Endodermal cell (in vitro differentiated cells): ENCODE results near the gene OSBPL7. TPM values are rescaled to one million over a fixed set of nuclear protein-coding genes. Genes with fewer than 3 reads are reported as not detected.

Experiments used
- DNase-seq: peaks from one replicate; pipeline ENCODE4 v3.0.0-alpha.2; 2017
- H3K27ac ChIP-seq: 2 replicates; pipeline ENCODE4 v1.5.1; 2013; ENCODE audit warnings: mild to moderate bottlenecking, low read depth, low read length, moderate library complexity
- H3K27me3 ChIP-seq: 2 replicates; pipeline ENCODE4 v1.6.1; 2013; ENCODE audit warnings: mild to moderate bottlenecking, low read length, moderate library complexity; ENCODE audit not compliant: insufficient read depth, control insufficient read depth, poor library complexity, severe bottlenecking
- H3K36me3 ChIP-seq: 2 replicates; pipeline ENCODE4 v1.7.0; 2013; ENCODE audit warnings: mild to moderate bottlenecking, low read length, moderate library complexity; ENCODE audit not compliant: control insufficient read depth, insufficient read depth
- H3K4me1 ChIP-seq: one replicate; pipeline ENCODE4 v1.7.0; 2013; ENCODE audit warnings: low read length; ENCODE audit not compliant: control insufficient read depth, insufficient read depth
- H3K4me3 ChIP-seq: 2 replicates; pipeline ENCODE4 v1.5.1; 2013; ENCODE audit warnings: mild to moderate bottlenecking, low read length, moderate library complexity
- H3K9ac ChIP-seq: 2 replicates; pipeline ENCODE4 v1.6.1; 2013; ENCODE audit warnings: mild to moderate bottlenecking, low read length, moderate library complexity; ENCODE audit not compliant: poor library complexity, severe bottlenecking; ENCODE audit errors: extremely low read depth
- H3K9me3 ChIP-seq: 2 replicates; pipeline ENCODE4 v1.6.1; 2013; ENCODE audit warnings: mild to moderate bottlenecking, low read length, moderate library complexity; ENCODE audit not compliant: control insufficient read depth
- H3K27ac Mint-ChIP-seq: 2 replicates; pipeline ENCODE4 v1.8.0; 2020; ENCODE audit warnings: mixed read lengths
- H3K27me3 Mint-ChIP-seq: 2 replicates; pipeline ENCODE4 v1.8.0; 2021; ENCODE audit warnings: mild to moderate bottlenecking, mixed read lengths; ENCODE audit not compliant: insufficient read depth
- H3K36me3 Mint-ChIP-seq: 2 replicates; pipeline ENCODE4 v1.8.0; 2020; ENCODE audit warnings: low read depth, mixed read lengths
- H3K4me1 Mint-ChIP-seq: 2 replicates; pipeline ENCODE4 v1.8.0; 2020; ENCODE audit warnings: mixed read lengths
- H3K4me3 Mint-ChIP-seq: 2 replicates; pipeline ENCODE4 v1.8.0; 2020; ENCODE audit warnings: mild to moderate bottlenecking, moderate library complexity, mixed read lengths
- H3K9me3 Mint-ChIP-seq: 2 replicates; pipeline ENCODE4 v1.8.0; 2020; ENCODE audit warnings: mild to moderate bottlenecking, mixed read lengths
- whole genome bisulfite sequencing, 2 experiments: methylation state at CpG; one replicate each; pipeline versions ENCODE4 v1.1.5 to v1.1.7; 2013; ENCODE audit warnings: missing lambda C conversion rate in 2 of 2, mixed read lengths in 1 of 2; ENCODE audit not compliant: insufficient coverage in 1 of 2, insufficient read length in 1 of 2; 5-methylcytosine and 5-hydroxymethylcytosine counted together
- total RNA-seq, 2 donors: library from RNA; stranded (reverse); fragmentation: NEBNext Ultra II Directional in 1 of 2; extraction: Animal tissue kit (Norgen Biotek cat#: 25700) in 1 of 2; gene quantifications; 2 replicates in 1 of 2; 3 replicates in 1 of 2; pipeline ENCODE4 v1.2.1, GENCODE V29; 2021
- TF ChIP-seq, protein P1 (sequence below): fragments of 200-600 bp; sonication (generic); conservative IDR thresholded peaks from 2 replicates; pipeline ENCODE4 v1.5.0; 2021; ENCODE audit warnings: antibody characterized with exemption, mild to moderate bottlenecking

OSBPL7 gene
- total RNA-seq, 2 donors from 2014 or later, result 11.4 to 15.5 TPM

- Histone ChIP-seq H3K36me3 (no peaks in the 10 kb centered on the region), H3K27me3 (peaks cover 73% of the 10 kb centered on the region), H3K9me3 (no peaks in the 10 kb centered on the region), H3K4me1 (peaks cover 7% of the 10 kb centered on the region), H3K9ac (no peak overlapping the region), H3K4me3 (no peak overlapping the region), H3K27ac (no peak overlapping the region)
- H3K36me3 Mint-ChIP-seq, result no peaks in the 10 kb centered on the region
- peak; percentile 94 for DNase-seq
- peak overlapping the region; percentile 43 for H3K4me3 Mint-ChIP-seq
- H3K9me3 Mint-ChIP-seq, result no peaks in the 10 kb centered on the region
- H3K4me1 Mint-ChIP-seq, result peaks cover 15% of the 10 kb centered on the region
- TF ChIP-seq, protein P1, sequence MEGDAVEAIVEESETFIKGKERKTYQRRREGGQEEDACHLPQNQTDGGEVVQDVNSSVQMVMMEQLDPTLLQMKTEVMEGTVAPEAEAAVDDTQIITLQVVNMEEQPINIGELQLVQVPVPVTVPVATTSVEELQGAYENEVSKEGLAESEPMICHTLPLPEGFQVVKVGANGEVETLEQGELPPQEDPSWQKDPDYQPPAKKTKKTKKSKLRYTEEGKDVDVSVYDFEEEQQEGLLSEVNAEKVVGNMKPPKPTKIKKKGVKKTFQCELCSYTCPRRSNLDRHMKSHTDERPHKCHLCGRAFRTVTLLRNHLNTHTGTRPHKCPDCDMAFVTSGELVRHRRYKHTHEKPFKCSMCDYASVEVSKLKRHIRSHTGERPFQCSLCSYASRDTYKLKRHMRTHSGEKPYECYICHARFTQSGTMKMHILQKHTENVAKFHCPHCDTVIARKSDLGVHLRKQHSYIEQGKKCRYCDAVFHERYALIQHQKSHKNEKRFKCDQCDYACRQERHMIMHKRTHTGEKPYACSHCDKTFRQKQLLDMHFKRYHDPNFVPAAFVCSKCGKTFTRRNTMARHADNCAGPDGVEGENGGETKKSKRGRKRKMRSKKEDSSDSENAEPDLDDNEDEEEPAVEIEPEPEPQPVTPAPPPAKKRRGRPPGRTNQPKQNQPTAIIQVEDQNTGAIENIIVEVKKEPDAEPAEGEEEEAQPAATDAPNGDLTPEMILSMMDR, result peak; percentile 74
- H3K27me3 Mint-ChIP-seq, result peaks cover 83% of the 10 kb centered on the region
- WGBS, 2 experiments, result 31 to 32% methylated on average over 47 to 71 of the region's 71 CpGs
- H3K27ac Mint-ChIP-seq, result no peak overlapping the region
Measured at GRCh38 chr17:47847341-47848197, 26.0 kb upstream of the OSBPL7 start.

DNA sequence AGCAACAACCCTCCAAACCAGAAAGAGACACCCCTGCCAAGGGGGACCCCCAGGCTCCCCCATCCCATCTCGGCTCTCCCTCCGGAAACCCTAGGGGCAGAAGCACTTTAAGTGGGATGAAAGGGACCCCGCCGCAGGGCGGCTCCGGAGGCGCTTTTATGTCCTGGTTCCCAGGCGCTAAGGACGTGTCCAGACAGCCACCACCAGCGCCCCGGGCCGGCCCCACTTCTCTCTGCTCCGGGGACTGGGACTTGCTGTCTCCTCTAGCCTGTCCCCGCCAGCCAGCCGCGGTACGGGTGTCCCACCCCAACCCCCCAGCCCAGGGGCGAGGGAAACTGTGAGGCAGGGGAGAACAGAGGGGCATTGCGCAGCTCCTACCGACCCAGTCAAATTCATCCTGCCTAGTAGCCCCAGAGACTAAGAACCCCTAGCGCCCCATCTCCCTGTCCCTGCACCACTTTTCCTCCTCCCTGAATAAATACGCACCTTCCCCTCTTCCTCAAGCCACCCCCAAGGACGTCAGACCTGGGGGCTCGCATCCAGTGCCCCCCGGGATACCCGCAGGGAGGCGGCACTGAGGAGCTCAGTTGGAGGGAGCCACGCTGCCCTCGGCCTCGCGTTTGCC, 25.2 kb upstream of the OSBPL7 start:
- TF ChIP-seq, protein P1, result no peak
- peak; percentile 89 for DNase-seq
- Histone ChIP-seq H3K4me1 (peaks cover 7% of the 10 kb centered on the region), H3K27me3 (peaks cover 65% of the 10 kb centered on the region), H3K9ac (no peak overlapping the region), H3K36me3 (no peaks in the 10 kb centered on the region), H3K4me3 (no peak overlapping the region), H3K9me3 (no peaks in the 10 kb centered on the region), H3K27ac (no peak overlapping the region)
- Mint-ChIP-seq H3K27me3 (peaks cover 75% of the 10 kb centered on the region), H3K4me3 (peak overlapping the region; percentile 40), H3K9me3 (no peaks in the 10 kb centered on the region), H3K36me3 (no peaks in the 10 kb centered on the region), H3K27ac (no peak overlapping the region), H3K4me1 (peaks cover 8% of the 10 kb centered on the region)
- 15 to 49% methylated on average over 7 to 31 of the region's 31 CpGs for WGBS, 2 experiments

- no peak overlapping the region for H3K4me3 Mint-ChIP-seq
- Histone ChIP-seq H3K36me3 (no peaks in the 10 kb centered on the region), H3K4me1 (peaks cover 7% of the 10 kb centered on the region), H3K27ac (no peak overlapping the region), H3K4me3 (no peak overlapping the region), H3K9me3 (no peaks in the 10 kb centered on the region), H3K9ac (no peak overlapping the region), H3K27me3 (peaks cover 57% of the 10 kb centered on the region)
- H3K27ac Mint-ChIP-seq, result no peak overlapping the region
- H3K27me3 Mint-ChIP-seq, result peaks cover 69% of the 10 kb centered on the region
- DNase-seq, result no peak
- WGBS, 2 experiments, result 79% methylated on average over 3 of the region's 3 CpGs; no CpG with 5 or more reads in 1 of the 2 experiments
- no peaks in the 10 kb centered on the region for H3K36me3 Mint-ChIP-seq
- TF ChIP-seq, protein P1, result no peak
- no peaks in the 10 kb centered on the region for H3K9me3 Mint-ChIP-seq
- peaks cover 7% of the 10 kb centered on the region for H3K4me1 Mint-ChIP-seq
Measured at GRCh38 chr17:47845716-47846075, 24.1 kb upstream of the OSBPL7 start.
